AML-193 (cell line): Measurements from ENCODE around the gene MECP2.

Experiments used
- DNase-seq, 2 experiments: peaks; one replicate each; lab custom pipeline; 2025; lab: John Stamatoyannopoulos, UW

MECP2 gene

GRCh38 chrX:154033848-154034247 lies 63.7 kb downstream of the MECP2 start:
- DNase-seq, result no peak

- no peak for DNase-seq
Observed at GRCh38 chrX:154032653-154033052, 64.9 kb downstream of the MECP2 start.

GRCh38 chrX:154032160-154032559 lies 65.4 kb downstream of the MECP2 start:
- DNase-seq, result no peak

GRCh38 chrX:154030715-154031305 lies 66.7 kb downstream of the MECP2 start:
- no peak for DNase-seq

GRCh38 chrX:154030266-154030665 lies 67.3 kb downstream of the MECP2 start:
- DNase-seq, result no peak

- no peak for DNase-seq
Observed at GRCh38 chrX:154029439-154029838, 68.1 kb downstream of the MECP2 start.

GRCh38 chrX:154028502-154029184 lies 68.9 kb downstream of the MECP2 start:
- no peak for DNase-seq

GRCh38 chrX:154027986-154028385 lies 69.5 kb downstream of the MECP2 start:
- no peak for DNase-seq

GRCh38 chrX:154027022-154027402 lies 70.5 kb downstream of the MECP2 start:
- DNase-seq, result no peak

- no peak for DNase-seq
Observed at GRCh38 chrX:154026136-154027021, 71.1 kb downstream of the MECP2 start.

GRCh38 chrX:154025230-154025629 lies 72.3 kb downstream of the MECP2 start:
- DNase-seq, result no peak

GRCh38 chrX:154024271-154024670 lies 73.2 kb downstream of the MECP2 start:
- no peak for DNase-seq

- no peak for DNase-seq
Observed at GRCh38 chrX:154023276-154024000, 74.1 kb downstream of the MECP2 start.

GRCh38 chrX:154022108-154022507 lies 75.4 kb downstream of the MECP2 start:
- no peak for DNase-seq

- DNase-seq, result no peak
Observed at GRCh38 chrX:154021131-154021611, 76.3 kb downstream of the MECP2 start.

- DNase-seq, result peak in 1 of 2 experiments; percentile 14
Observed at GRCh38 chrX:154020536-154021115, 76.9 kb downstream of the MECP2 start.

GRCh38 chrX:154019633-154020528 lies 77.6 kb downstream of the MECP2 start, which contains the start of gene IRAK1:
TSS of gene IRAK1 (minus strand) at chrX:154019902. CDS start at chrX:154019812, 90 bp downstream.
- DNase-seq, result peak; percentile 8 to 30

GRCh38 chrX:154019061-154019621 lies 78.4 kb downstream of the MECP2 start:
- DNase-seq, result no peak

- no peak for DNase-seq
Observed at GRCh38 chrX:154018518-154019060, 78.9 kb downstream of the MECP2 start.
